RCC 7860 (cell line): ENCODE measurements around the gene TCEA3.
"Not testable (repeated sequence)": the region's sequence is repeated elsewhere in the genome, so short reads cannot be mapped to it uniquely, and the experiment has no call there.

ENCODE experiments used
- DNase-seq: peaks from one replicate; pipeline ENCODE4 v3.0.0-alpha.2; 2015; ENCODE audit warnings: low spot score
- FAIRE-seq: peaks from 2 replicates; lab custom pipeline; 2012; peaks lifted over from hg19 to GRCh38; lab: Jason Lieb, UNC

TCEA3 gene

GRCh38 chr1:23395154-23395724 lies 29.3 kb downstream of the TCEA3 start:
- FAIRE-seq (no peak), DNase-seq (no peak)

- peak; percentile 56 for DNase-seq
- FAIRE-seq, result peak; percentile 65
Measured at GRCh38 chr1:23394684-23395083, 29.9 kb downstream of the TCEA3 start.

GRCh38 chr1:23394181-23394580 lies 30.4 kb downstream of the TCEA3 start:
- FAIRE-seq (peak; percentile 80), DNase-seq (peak; percentile 85)

GRCh38 chr1:23393706-23394105 lies 30.8 kb downstream of the TCEA3 start:
- FAIRE-seq (peak; percentile 90), DNase-seq (peak; percentile 94)

GRCh38 chr1:23392125-23392855 lies 32.3 kb downstream of the TCEA3 start:
- no peak for FAIRE-seq
- DNase-seq, result no peak

GRCh38 chr1:23389837-23390321 lies 34.7 kb downstream of the TCEA3 start:
- DNase-seq (no peak), FAIRE-seq (no peak)

- FAIRE-seq (no peak), DNase-seq (no peak)
Measured at GRCh38 chr1:23387494-23387893, 37.1 kb downstream of the TCEA3 start.

GRCh38 chr1:23385119-23385621 lies 39.4 kb downstream of the TCEA3 start:
- DNase-seq (peak; percentile 70), FAIRE-seq (no peak)

- peak; percentile 79 for FAIRE-seq
- DNase-seq, result peak; percentile 85
Measured at GRCh38 chr1:23384312-23385058, 40.1 kb downstream of the TCEA3 start.

GRCh38 chr1:23383577-23384311 lies 40.8 kb downstream of the TCEA3 start:
- FAIRE-seq (no peak), DNase-seq (no peak)

GRCh38 chr1:23381233-23381885 lies 43.2 kb downstream of the TCEA3 start:
- no peak for FAIRE-seq

GRCh38 chr1:23380719-23381118 lies 43.8 kb downstream of the TCEA3 start:
- no peak for FAIRE-seq
- DNase-seq, result no peak

More at GRCh38 chr1:23381233-23381885, 43.2 kb downstream of the TCEA3 start:
- no peak for DNase-seq

- FAIRE-seq, DNase-seq: not testable (repeated sequence)
Measured at GRCh38 chr1:23380236-23380635, 44.3 kb downstream of the TCEA3 start.

- FAIRE-seq, result peak; percentile 81
Measured at GRCh38 chr1:23376890-23377811, 47.4 kb downstream of the TCEA3 start.

GRCh38 chr1:23374079-23374735 lies 50.3 kb downstream of the TCEA3 start:
- DNase-seq, FAIRE-seq: not testable (repeated sequence)

More at GRCh38 chr1:23376890-23377811, 47.4 kb downstream of the TCEA3 start:
- DNase-seq, result peak; percentile 89

- FAIRE-seq, result no peak
- no peak for DNase-seq
Measured at GRCh38 chr1:23371987-23372880, 52.3 kb downstream of the TCEA3 start.
